GM12891 (cell line): ENCODE measurements around the gene MEI1.
"Not testable (repeated sequence)": the region's sequence is repeated elsewhere in the genome, so short reads cannot be mapped to it uniquely, and the experiment has no call there.

Source experiments
- DNase-seq: peaks from one replicate; pipeline ENCODE4 v3.0.0; 2011; ENCODE audit warnings: low spot score; ENCODE audit not compliant: insufficient read length
- FAIRE-seq: peaks from 2 replicates; lab custom pipeline; 2011; peaks lifted over from hg19 to GRCh38; lab: Jason Lieb, UNC
- PAX5 ChIP-seq: IDR thresholded peaks from 2 replicates; pipeline ENCODE4 v1.6.1; 2011; ENCODE audit warnings: low read length, moderate library complexity, mild to moderate bottlenecking; ENCODE audit not compliant: insufficient read depth, severe bottlenecking
- POLR2A ChIP-seq: IDR thresholded peaks from 2 replicates; pipeline ENCODE4 v1.6.1; 2011; ENCODE audit warnings: low read depth, low read length, control low read depth
- POLR2AphosphoS5 ChIP-seq: IDR thresholded peaks from 2 replicates; pipeline ENCODE4 v1.6.1; 2011; ENCODE audit warnings: low read depth, low read length, control low read depth
- POU2F2 ChIP-seq: IDR thresholded peaks from 2 replicates; pipeline ENCODE4 v1.6.1; 2011; ENCODE audit warnings: low read depth, mild to moderate bottlenecking, control low read depth, low read length, moderate library complexity
- SPI1 ChIP-seq: IDR thresholded peaks from 2 replicates; pipeline ENCODE4 v1.6.1; 2011; ENCODE audit warnings: low read depth, low read length, control low read depth
- TAF1 ChIP-seq: IDR thresholded peaks from 2 replicates; pipeline ENCODE4 v1.6.1; 2011; ENCODE audit warnings: low read depth, low read length, control low read depth

The MEI1 gene

DNA sequence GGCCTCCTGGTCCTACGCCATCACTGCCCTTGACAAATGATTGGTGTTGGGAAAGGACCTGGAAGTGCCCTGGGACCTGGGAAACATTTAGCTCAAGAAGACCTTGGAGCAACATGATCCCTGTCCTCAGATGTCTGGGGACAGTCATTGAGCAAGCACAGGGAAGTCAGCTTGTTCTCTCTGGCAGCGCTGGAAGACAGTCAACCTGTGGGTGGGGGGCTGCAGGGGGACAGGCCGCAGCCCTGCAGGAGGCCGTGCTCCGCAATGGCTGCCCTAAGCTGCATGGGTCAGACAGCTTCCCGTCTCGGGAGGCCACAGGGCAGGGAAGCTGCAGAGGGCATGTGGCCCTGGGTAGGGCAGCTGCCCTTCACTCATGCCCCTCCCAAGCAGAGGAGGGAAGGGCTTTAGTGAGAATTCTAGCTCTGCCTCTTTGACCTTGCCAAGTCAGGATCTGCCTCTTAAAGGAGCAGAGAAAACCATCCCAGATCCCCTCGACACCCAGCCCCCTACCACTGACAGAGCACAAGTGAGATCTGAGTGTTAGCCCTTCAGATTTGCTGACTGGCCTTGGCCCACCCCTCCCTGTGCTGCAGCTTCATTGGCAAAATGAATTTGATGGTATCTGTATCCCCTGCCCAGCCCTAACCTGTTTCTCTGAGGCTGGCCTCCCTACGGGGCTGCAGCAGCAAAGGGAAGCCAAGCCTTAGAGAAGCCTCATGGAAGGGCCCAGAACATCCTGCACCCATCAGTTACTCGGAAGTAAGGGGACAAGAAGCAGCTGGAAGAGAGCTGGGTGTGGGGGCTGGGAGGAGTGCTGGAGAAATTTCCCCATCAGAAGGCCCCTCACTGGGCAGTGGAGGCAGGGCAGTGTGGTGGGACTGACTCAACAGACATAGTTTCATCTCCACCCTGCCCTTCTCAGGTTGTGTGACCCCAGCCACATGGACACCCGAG, 127.4 kb downstream of the MEI1 start:
- TF ChIP-seq SPI1, result no peak
- no peak for TF ChIP-seq POLR2AphosphoS5
- no peak for TF ChIP-seq POLR2A
- TF ChIP-seq TAF1, result no peak
- TF ChIP-seq PAX5, result no peak
- TF ChIP-seq POU2F2, result no peak
- DNase-seq (no peak), FAIRE-seq (no peak)

DNA sequence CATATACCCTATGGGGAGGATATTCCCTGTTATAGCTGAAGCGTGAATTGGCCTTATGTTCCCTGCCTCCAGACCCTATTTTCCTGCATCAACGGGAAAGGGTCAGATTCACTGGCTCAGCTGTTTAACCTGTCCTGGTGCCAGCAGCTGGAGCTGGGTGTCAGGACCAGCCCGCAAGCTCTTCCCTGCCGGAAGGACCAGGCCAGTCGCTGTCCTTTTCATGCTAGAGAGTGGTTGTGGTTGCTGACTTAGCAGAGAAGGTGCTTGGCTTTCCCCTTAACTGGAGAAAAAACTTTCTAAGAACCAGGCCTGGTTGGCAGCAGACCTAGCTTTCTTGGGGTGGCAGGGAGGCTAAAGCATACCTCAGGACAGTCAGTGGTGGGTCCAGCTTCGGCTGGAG, 128.4 kb downstream of the MEI1 start:
- TF ChIP-seq POU2F2 (no peak), SPI1 (no peak), POLR2AphosphoS5 (no peak), PAX5 (no peak), POLR2A (no peak), TAF1 (no peak)
- DNase-seq (no peak), FAIRE-seq (no peak)

DNA sequence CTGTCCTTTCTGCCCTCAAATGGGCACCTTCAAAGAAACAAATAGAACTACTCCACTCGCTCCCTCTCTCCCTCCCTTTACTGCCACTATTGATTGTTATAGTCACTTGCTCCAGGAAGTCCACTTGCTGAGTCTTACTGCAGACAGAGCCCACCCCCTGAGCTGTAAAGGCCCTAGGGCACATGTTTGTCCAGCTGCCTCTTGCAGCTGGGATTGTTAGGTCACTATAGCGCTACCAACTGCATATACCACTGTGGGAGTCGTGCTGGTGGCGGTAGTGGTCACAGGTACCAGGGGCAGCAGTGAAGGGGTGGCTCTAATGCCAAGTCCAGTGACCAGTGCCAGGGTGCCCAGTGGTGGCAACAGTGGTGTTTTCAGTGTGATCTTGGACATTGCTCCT, 129.2 kb downstream of the MEI1 start:
- TF ChIP-seq POLR2A (no peak), TAF1 (no peak), SPI1 (no peak), POU2F2 (no peak), PAX5 (no peak), POLR2AphosphoS5 (no peak)
- FAIRE-seq, result no peak
- no peak for DNase-seq

DNA sequence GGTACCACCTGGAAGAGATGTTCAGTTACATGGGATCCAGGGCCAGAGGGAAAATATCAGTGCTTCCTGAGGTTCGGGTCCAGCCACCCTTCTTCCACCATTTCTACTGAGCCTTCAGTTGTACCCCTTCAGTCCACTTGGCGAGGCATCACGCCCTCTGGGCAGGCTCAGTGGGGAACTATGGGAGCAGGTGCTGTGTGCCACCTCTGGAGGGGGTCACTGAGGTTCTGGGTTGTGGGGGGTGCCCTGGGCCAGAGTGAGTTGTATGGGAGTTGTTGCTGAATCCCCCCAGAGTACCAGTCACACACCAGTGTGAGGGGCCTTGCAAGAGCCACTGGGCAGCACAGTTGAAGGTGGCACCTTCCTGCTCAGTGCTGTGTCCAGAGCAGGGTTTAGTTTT, 130.9 kb downstream of the MEI1 start:
- TF ChIP-seq POU2F2 (no peak), POLR2A (no peak), POLR2AphosphoS5 (no peak), SPI1 (no peak), TAF1 (no peak), PAX5 (no peak)
- DNase-seq (no peak), FAIRE-seq (peak; percentile 66)

DNA sequence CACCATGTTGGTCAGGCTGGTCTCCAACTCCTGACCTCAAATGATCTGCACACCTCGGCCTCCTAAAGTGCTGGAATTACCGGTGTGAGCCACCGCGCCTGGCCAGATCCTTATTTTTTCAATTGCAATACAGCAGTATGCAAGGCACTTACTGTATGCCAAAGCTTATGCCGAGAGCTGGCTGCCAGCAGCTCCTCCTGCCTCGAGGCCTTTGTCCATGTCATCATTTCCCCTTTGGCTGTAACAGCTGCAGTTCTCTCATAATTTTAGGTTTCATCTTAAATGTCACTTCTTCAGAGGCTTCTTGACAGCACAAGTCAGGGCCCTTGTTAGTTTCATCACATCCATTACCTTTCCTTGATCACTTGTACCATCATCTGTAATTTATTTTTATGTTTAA, 132.1 kb downstream of the MEI1 start:
- no peak for TF ChIP-seq POU2F2
- TF ChIP-seq TAF1, result no peak
- no peak for TF ChIP-seq POLR2A
- no peak for TF ChIP-seq PAX5
- no peak for TF ChIP-seq SPI1
- TF ChIP-seq POLR2AphosphoS5, result no peak
- no peak for FAIRE-seq
- DNase-seq, result no peak

DNA sequence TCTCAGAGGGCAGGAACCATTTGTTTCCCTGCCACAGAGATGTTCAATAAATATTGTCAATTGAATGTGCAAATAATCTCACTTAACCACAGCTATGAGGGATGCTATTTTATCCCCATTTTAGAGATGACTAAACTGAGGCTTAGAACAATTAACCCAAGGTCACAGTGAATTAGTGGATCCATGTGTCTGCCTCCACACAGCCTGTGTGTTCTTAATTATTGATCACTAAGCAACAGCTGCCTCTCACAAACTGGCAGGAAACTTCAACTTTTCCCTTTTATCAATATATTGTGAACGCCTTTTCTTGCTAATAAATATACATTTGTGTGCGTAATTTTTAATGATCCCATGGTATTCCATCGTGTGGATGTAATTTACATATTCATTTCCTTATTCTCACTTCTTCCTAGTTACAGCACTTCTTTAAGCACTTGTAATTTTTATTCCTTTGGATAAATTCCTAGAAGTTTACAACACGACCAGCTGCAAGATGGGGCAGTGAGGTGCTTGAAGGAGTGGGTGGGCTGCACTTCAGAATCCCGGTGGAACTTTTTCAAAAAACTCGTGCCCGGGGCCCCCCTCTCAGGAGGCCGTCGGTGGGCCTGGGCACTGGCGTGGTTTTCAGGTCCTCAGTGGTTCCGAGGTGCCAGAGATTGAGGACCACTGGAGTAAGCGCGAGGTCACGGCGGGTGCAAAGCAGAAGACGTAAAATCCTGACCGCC, 132.7 kb downstream of the MEI1 start:
- peak; percentile 78 for FAIRE-seq
- TF ChIP-seq PAX5, result no peak
- TF ChIP-seq SPI1, result no peak
- TF ChIP-seq POLR2AphosphoS5, result no peak
- TF ChIP-seq POLR2A, result no peak
- no peak for TF ChIP-seq TAF1
- no peak for TF ChIP-seq POU2F2
- DNase-seq, result no peak

DNA sequence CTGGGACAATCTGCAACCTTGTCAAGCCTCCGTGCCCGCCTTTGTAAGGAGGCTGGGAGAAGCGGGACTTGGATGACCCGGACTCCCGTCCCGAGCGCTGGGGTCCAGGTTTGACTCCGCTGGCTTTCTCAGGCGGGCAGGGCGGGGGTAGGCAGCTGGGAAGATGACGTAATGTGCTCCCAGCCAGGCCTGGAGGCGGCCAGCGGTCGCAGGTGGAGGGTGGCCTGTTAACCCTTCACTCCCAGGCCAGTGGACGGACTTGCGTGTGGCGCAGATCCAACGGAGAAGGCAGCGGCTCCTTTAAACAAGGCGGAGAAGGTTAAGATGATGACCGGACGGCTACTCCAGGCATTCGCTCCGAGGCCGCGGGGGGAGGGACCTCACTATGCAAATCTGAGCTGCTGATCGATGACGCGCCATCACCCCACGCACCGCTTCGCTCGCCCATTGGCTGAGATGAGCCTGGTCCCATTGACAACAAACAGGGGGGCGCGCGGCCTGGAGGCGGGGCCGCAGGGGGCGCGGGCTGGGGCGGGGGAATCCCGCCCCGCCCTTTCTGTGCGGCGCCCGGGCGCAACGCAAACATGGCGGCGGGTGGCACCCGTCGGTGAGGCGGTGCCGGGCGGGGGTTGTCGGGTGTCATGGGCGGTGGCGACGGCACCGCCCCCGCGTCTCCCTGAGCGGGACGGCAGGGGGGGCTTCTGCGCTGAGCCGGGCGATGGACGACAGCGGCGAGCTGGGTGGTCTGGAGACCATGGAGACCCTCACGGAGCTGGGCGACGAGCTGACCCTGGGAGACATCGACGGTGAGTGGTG, 133.5 kb downstream of the MEI1 start, which contains the start of gene SREBF2:
TSS of gene SREBF2 (plus strand) at position 553 of the 816 bp plus-strand sequence. CDS start at position 719, 166 bp downstream.
- DNase-seq (peak; percentile 96), FAIRE-seq (peak; percentile 100)
- TF ChIP-seq POU2F2 (peak; percentile 98), POLR2A (peak; percentile 92), SPI1 (no peak), POLR2AphosphoS5 (peak; percentile 91), PAX5 (peak; percentile 52), TAF1 (peak; percentile 70)

DNA sequence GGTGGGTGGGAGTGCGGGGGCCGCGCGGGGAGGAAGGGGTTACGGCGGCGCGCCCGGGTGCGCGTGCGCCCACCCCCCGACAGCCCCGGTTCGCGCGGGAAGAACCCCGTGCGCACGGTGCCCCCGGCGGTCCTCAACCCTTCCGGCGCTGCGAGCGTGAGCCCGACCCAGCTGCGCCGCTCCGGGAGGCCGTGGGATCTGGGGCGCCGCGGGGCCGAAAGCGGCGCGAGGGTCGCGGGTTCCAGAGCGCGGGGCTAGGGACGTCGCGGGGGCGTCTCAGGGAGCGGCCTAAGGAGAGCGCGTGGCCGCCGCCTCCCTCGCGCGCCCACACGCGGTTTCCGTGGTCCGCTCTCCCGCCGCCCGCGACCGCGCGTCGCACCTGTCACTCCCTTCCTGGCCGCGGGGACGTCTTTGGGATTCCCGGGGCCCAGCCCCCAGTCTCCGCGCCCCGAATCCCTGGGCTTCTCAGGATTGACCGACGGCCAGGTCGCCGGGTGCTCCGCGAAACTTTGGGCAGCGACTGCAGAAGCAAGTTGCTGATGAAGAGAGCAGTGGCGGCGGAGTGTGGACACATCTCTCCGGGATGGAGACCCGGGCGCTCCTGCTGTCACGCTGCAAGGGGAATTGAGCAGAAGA, 134.2 kb downstream of the MEI1 start:
- TF ChIP-seq SPI1 (no peak), POU2F2 (no peak), TAF1 (0 out of 2 replicates have a peak, but pooled peaks have one; percentile 35)
- FAIRE-seq, result peak; percentile 35
- DNase-seq, result peak; percentile 41

DNA sequence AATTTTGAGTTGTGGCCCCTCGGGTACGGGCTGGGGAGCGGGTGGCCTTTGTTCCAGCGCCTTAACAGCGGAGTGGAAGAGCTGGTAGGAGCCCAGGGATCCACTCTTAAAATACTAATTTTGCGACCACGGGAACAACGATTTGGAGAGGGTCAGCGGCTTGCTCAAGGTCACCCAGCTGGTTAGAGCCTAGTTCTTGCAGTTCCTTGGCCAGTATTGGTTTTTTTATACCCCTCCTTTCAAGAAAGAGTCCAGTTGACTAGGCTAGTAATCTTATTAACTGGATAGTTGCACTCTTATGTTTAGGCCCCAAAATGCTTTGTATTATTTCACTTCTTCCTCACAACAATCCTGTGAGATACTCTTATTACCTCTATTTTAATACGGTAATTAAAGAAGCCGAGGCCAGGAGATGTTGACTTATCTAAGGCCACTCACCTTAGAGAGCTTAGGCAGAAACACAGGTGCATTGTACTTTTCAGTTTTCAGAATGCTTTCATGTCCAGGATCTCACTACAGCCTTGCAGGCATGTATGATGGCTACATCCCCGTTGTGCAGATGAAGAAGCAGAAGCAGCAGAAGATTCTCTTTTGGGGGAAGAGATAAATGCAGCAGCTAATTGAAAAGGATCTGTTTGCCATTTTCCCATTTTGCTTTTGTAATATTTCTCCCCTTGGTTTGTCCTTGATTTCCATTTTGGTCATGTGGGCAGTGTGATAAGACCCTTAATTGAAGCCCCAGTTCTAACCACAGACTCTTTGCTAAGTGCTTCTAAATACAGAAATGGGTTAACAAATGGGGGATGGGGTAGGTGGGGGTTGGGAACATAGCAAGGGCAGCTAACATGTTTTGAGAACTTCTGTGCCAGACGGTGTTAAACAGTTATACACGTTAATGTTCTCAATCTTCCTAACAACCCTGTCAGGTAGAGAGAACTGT, 135.0 kb downstream of the MEI1 start:
- no peak for DNase-seq
- peak; percentile 80 for FAIRE-seq
- TF ChIP-seq POLR2AphosphoS5, result no peak
- no peak for TF ChIP-seq PAX5
- 0 out of 2 replicates have a peak, but pooled peaks have one; percentile 26 for TF ChIP-seq POLR2A

DNA sequence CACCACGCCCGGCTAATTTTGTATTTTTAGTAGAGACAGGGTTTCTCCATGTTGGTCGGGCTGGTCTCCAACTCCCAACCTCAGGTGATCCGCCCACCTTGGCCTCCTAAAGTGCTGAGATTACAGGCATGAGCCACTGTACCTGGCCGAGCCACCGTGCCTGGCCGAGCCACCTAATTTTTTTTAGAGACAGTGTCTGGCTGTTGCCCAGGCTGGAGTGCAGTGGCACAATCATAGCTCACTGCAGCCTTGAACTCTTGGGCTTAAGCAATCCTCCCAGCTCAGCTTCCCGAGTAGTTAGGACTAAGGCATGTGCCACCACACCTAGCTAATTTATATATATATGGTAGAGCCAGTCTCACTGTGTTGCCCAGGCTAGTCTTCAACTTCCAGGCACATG, 136.2 kb downstream of the MEI1 start:
- DNase-seq, FAIRE-seq: not testable (repeated sequence)
